ENCODE data around the gene SYCP2. TPM values are rescaled to one million over a fixed set of nuclear protein-coding genes. Genes with fewer than 3 reads are reported as not detected.

SYCP2 gene
- 1 to 10 TPM in 1 of 6 experiments, under 1 TPM in 5; 0.23 to 1.1 (median 0.56) TPM for total RNA-seq (2021; fragmentation: NEBNext Ultra II Directional; extraction: Animal tissue kit (Norgen Biotek cat#: 25700))
- long read RNA-seq: 0 reads

GRCh38 chr20:59933296-59933848 lies at the start of gene SYCP2:
SYCP2 (minus strand) TSS chr20:59933637; CDS start chr20:59922413, 11,224 bp downstream.
- Mint-ChIP-seq H3K9me3 (peaks cover 1% of the 10 kb centered on the region; the same call in 1 of the 2 replicates), H3K36me3 (ENCODE audit: low read depth) (peaks cover 5% of the 10 kb centered on the region), H3K27me3 (ENCODE audit: insufficient read depth) (0 out of 2 replicates have a peak, but pooled peaks cover 1% of the 10 kb centered on the region), H3K4me3 (peak within 1 kb of the TSS; percentile 84), H3K27ac (no peak within 1 kb of the TSS), H3K4me1 (ENCODE audit: low read depth) (peaks cover 30% of the 10 kb centered on the region)
- TF ChIP-seq CTCF (IDR thresholded peaks at IDR 0.05): no peak
- no peak for DNase-seq

GRCh38 chr20:59983076-59983475 lies 49.6 kb upstream of the SYCP2 start:
- peaks cover 8% of the 10 kb centered on the region for H3K27me3 Mint-ChIP-seq (ENCODE audit: insufficient read depth)
- no peak for TF ChIP-seq CTCF (IDR thresholded peaks at IDR 0.05)
- no peaks in the 10 kb centered on the region for H3K36me3 Mint-ChIP-seq (ENCODE audit: low read depth)
- peaks cover 9% of the 10 kb centered on the region; the same call in 1 of the 2 replicates for H3K4me1 Mint-ChIP-seq (ENCODE audit: low read depth)
- H3K27ac Mint-ChIP-seq: no peak overlapping the region
- no peak for DNase-seq
- no peak overlapping the region for H3K4me3 Mint-ChIP-seq
- H3K9me3 Mint-ChIP-seq: no peaks in the 10 kb centered on the region

GRCh38 chr20:59977086-59977485 lies 43.6 kb upstream of the SYCP2 start:
- Mint-ChIP-seq H3K4me1 (ENCODE audit: low read depth) (no peaks in the 10 kb centered on the region), H3K4me3 (no peak overlapping the region), H3K27me3 (ENCODE audit: insufficient read depth) (peaks cover 1% of the 10 kb centered on the region; the same call in 1 of the 2 replicates), H3K36me3 (ENCODE audit: low read depth) (no peaks in the 10 kb centered on the region), H3K27ac (no peak overlapping the region), H3K9me3 (no peaks in the 10 kb centered on the region)
- TF ChIP-seq CTCF (IDR thresholded peaks at IDR 0.05): no peak
- no peak for DNase-seq

GRCh38 chr20:59976156-59976782 lies 42.8 kb upstream of the SYCP2 start:
- H3K9me3 Mint-ChIP-seq: no peaks in the 10 kb centered on the region
- TF ChIP-seq CTCF (IDR thresholded peaks at IDR 0.05): no peak
- H3K36me3 Mint-ChIP-seq (ENCODE audit: low read depth): no peaks in the 10 kb centered on the region
- H3K4me3 Mint-ChIP-seq: no peak overlapping the region
- DNase-seq: no peak
- H3K27ac Mint-ChIP-seq: no peak overlapping the region
- H3K27me3 Mint-ChIP-seq (ENCODE audit: insufficient read depth): peaks cover 1% of the 10 kb centered on the region; the same call in 1 of the 2 replicates
- H3K4me1 Mint-ChIP-seq (ENCODE audit: low read depth): no peaks in the 10 kb centered on the region

GRCh38 chr20:59972037-59972801 lies 38.8 kb upstream of the SYCP2 start:
- no peak overlapping the region for H3K4me3 Mint-ChIP-seq
- no peak overlapping the region for H3K27ac Mint-ChIP-seq
- no peaks in the 10 kb centered on the region for H3K36me3 Mint-ChIP-seq (ENCODE audit: low read depth)
- no peaks in the 10 kb centered on the region for H3K4me1 Mint-ChIP-seq (ENCODE audit: low read depth)
- H3K9me3 Mint-ChIP-seq: no peaks in the 10 kb centered on the region
- H3K27me3 Mint-ChIP-seq (ENCODE audit: insufficient read depth): 0 out of 2 replicates have a peak, but pooled peaks cover 1% of the 10 kb centered on the region
- TF ChIP-seq CTCF (IDR thresholded peaks at IDR 0.05): no peak
- no peak for DNase-seq
